HepG2 (cell line): ENCODE data around the gene TTC9. TPM values are rescaled to one million over a fixed set of nuclear protein-coding genes. Genes with fewer than 3 reads are reported as not detected.

Source experiments
- ATAC-seq: fragments of 200-7000 bp; cut with Tn5 transposase; 3 replicates; pipeline ENCODE4 v1.9.1; 2020; ENCODE audit warnings: mild to moderate bottlenecking, moderate library complexity
- BruUV-seq: library from RNA; stranded (reverse); fragments of 400-500 nt; replicated peaks from 2 replicates; lab custom pipeline; 2021; lab: Mats Ljungman, UMichigan
- CTCF ChIA-PET: fragments of 300-600 bp; formaldehyde crosslinking; extraction: SDS; loops from one replicate; lab custom pipeline; 2021; ENCODE audit warnings: low total read pairs, inconsistent platforms, low intra/inter-chr PET ratio; lab: Yijun Ruan, JAX
- POLR2A ChIA-PET: fragments of 350-600 bp; sonication (Branson Sonifier 250); formaldehyde crosslinking; loops from one replicate; lab custom pipeline; 2020; ENCODE audit warnings: antibody characterized with exemption, inconsistent platforms; lab: Yijun Ruan, JAX
- DNase-seq: peaks from one replicate; pipeline ENCODE4 v3.0.0-alpha.2; 2015; ENCODE audit warnings: low spot score
- FAIRE-seq: peaks from 3 replicates; lab custom pipeline; 2011; peaks lifted over from hg19 to GRCh38; lab: Jason Lieb, UNC
- H2AFZ ChIP-seq: one replicate; pipeline ENCODE4 v1.6.1; 2011; ENCODE audit warnings: low read length, inconsistent platforms
- H3K27ac ChIP-seq: fragments of 300-600 bp; 3 replicates; pipeline ENCODE4 v1.8.0; 2011; ENCODE audit warnings: mixed run types, mild to moderate bottlenecking, mixed read lengths, low read length, inconsistent platforms; ENCODE audit not compliant: insufficient read depth; ENCODE audit errors: extremely low read length
- H3K27me3 ChIP-seq, 2 experiments: fragments of 200-600 bp in 1 of 2; 2 replicates in 1 of 2; 3 replicates in 1 of 2; pipeline versions ENCODE4 v1.6.0 to v1.8.0; 2011; ENCODE audit warnings: low read length in 2 of 2, mild to moderate bottlenecking in 2 of 2, moderate library complexity in 2 of 2, inconsistent platforms in 1 of 2; ENCODE audit not compliant: insufficient read depth in 2 of 2, control insufficient read depth in 1 of 2
- H3K36me3 ChIP-seq, 2 experiments: fragments of 200-600 bp in 1 of 2; replicated peaks in 1 of 2; 2 replicates in 1 of 2; 3 replicates in 1 of 2; pipeline versions ENCODE4 v1.5.1 to v1.8.0; 2011; ENCODE audit warnings: low read length in 2 of 2, inconsistent platforms in 1 of 2; ENCODE audit not compliant: insufficient read depth in 2 of 2, control insufficient read depth in 1 of 2
- H3K4me1 ChIP-seq: 2 replicates; pipeline ENCODE4 v1.5.1; 2012; ENCODE audit warnings: low read length, inconsistent platforms; ENCODE audit not compliant: insufficient read depth
- H3K4me2 ChIP-seq: 2 replicates; pipeline ENCODE4 v1.6.0; 2011; ENCODE audit warnings: low read depth, low read length, inconsistent platforms
- H3K4me3 ChIP-seq, 3 experiments: fragments of 200-600 bp in 1 of 3; sonication (generic), shearing (Covaris generic) in 1 of 3; replicated peaks in 1 of 3; 2 replicates each; pipeline ENCODE4 v1.5.1; 2011 to 2016; ENCODE audit warnings: low read length in 3 of 3, inconsistent platforms in 2 of 3, low read depth in 2 of 3, mild to moderate bottlenecking in 2 of 3, control low read depth in 1 of 3, mixed read lengths in 1 of 3; ENCODE audit not compliant: insufficient read depth in 1 of 3
- H3K79me2 ChIP-seq: one replicate; pipeline ENCODE4 v1.6.1; 2011; ENCODE audit warnings: low read length, inconsistent platforms; ENCODE audit not compliant: insufficient read depth
- H3K9ac ChIP-seq: 2 replicates; pipeline ENCODE4 v1.6.0; 2011; ENCODE audit warnings: mild to moderate bottlenecking, low read depth, low read length, inconsistent platforms; ENCODE audit not compliant: insufficient read depth
- H3K9me3 ChIP-seq: 2 replicates; pipeline ENCODE4 v1.5.1; 2012; ENCODE audit warnings: mild to moderate bottlenecking, low read length
- H4K20me1 ChIP-seq: 2 replicates; pipeline ENCODE4 v1.6.0; 2011; ENCODE audit warnings: inconsistent platforms, mild to moderate bottlenecking, low read length, moderate library complexity; ENCODE audit not compliant: insufficient read depth
- BCL6 ChIP-seq: IDR thresholded peaks from 2 replicates; pipeline ENCODE4 v1.6.1; 2016; ENCODE audit warnings: missing genetic modification reagents, missing compliant biosample characterization
- ELF1 ChIP-seq: sonication (generic); formaldehyde crosslinking; IDR thresholded peaks from 2 replicates; pipeline ENCODE4 v1.4.0; 2020; ENCODE audit warnings: missing genetic modification reagents
- ETV5 ChIP-seq: IDR thresholded peaks from 2 replicates; pipeline ENCODE4 v1.6.1; 2018; ENCODE audit warnings: missing biosample characterization, missing genetic modification reagents, inconsistent platforms, borderline replicate concordance
- MLX ChIP-seq: IDR thresholded peaks from 2 replicates; pipeline ENCODE4 v1.6.1; 2016
- NFKBIZ ChIP-seq: IDR thresholded peaks from 2 replicates; pipeline ENCODE4 v1.6.1; 2018; ENCODE audit warnings: missing genetic modification reagents, missing compliant biosample characterization
- PCBP2 ChIP-seq: fragments of 200-400 bp; formaldehyde crosslinking; optimal IDR thresholded peaks from 2 replicates; pipeline ENCODE3; 2018; ENCODE audit warnings: low read length, low read depth; ENCODE audit not compliant: poor library complexity, severe bottlenecking
- TAF1 ChIP-seq: sonication (generic); formaldehyde crosslinking; IDR thresholded peaks from 2 replicates; pipeline ENCODE4 v1.4.0; 2020; ENCODE audit warnings: missing genetic modification reagents
- TMF1 ChIP-seq: sonication (generic); formaldehyde crosslinking; IDR thresholded peaks from 2 replicates; pipeline ENCODE4 v1.8.1; 2022; ENCODE audit warnings: low read depth, missing genetic modification reagents
- YEATS4 ChIP-seq: sonication (generic); formaldehyde crosslinking; IDR thresholded peaks from 2 replicates; pipeline ENCODE4 v1.4.0; 2020; ENCODE audit warnings: missing genetic modification reagents, borderline replicate concordance
- ZFX ChIP-seq: sonication (generic); formaldehyde crosslinking; IDR thresholded peaks from 2 replicates; pipeline ENCODE4 v1.4.0; 2020; ENCODE audit warnings: mild to moderate bottlenecking, low read depth, missing genetic modification reagents, moderate library complexity
- ZNF331 ChIP-seq: sonication (generic); formaldehyde crosslinking; IDR thresholded peaks from 2 replicates; pipeline ENCODE4 v1.4.0; 2020; ENCODE audit warnings: missing genetic modification reagents
- WGBS: methylation state at CpG from one replicate; pipeline ENCODE4 v1.1.6; 2017; ENCODE audit warnings: low lambda C conversion rate; 5-methylcytosine and 5-hydroxymethylcytosine counted together
- in situ Hi-C: cut with HindIII; loops from 2 replicates; pipeline ENCODE4 v1.10.0; 2017; ENCODE audit warnings: low pct_unique_long_range_greater_than_20kb; ENCODE audit not compliant: extremely low pct_ligation_motif_present
- intact Hi-C: fragments of 100-400 bp; cut with micrococcal nuclease; formaldehyde crosslinking; loops from one replicate; pipeline ENCODE4 v1.10.0; 2022; ENCODE audit not compliant: unreplicated experiment
- polyA plus RNA-seq, 8 experiments: library from polyadenylated mRNA; depleted of rRNA in 3 of 8; stranded (reverse) in 7 of 8; unstranded in 1 of 8; fragments of >200 nt; fragmentation: Illumina TruSeq in 4 of 8; extraction: Trizol in 4 of 8; gene quantifications; 2 replicates each; pipeline versions ENCODE4 v1.2.1 to v1.2.3, GENCODE V29; 2011 to 2016; ENCODE audit warnings: low read depth in 4 of 8, missing spikeins in 1 of 8, mixed read lengths in 1 of 8; ENCODE audit not compliant: insufficient read depth in 1 of 8
- total RNA-seq, 5 experiments: library from RNA; depleted of rRNA; stranded (reverse); fragments of >200 nt; fragmentation: Illumina TruSeq; extraction: Trizol; gene quantifications; 2 replicates each; pipeline ENCODE4 v1.2.3, GENCODE V29; 2016; ENCODE audit warnings: low read depth in 1 of 5
- TF ChIP-seq, protein P1 (sequence below): sonication (generic); formaldehyde crosslinking; IDR thresholded peaks from 2 replicates; pipeline ENCODE4 v1.5.1; 2020; ENCODE audit warnings: mild to moderate bottlenecking, missing genetic modification reagents, moderate library complexity
- TF ChIP-seq, protein P2 (sequence below): sonication (generic); formaldehyde crosslinking; conservative IDR thresholded peaks from 2 replicates; pipeline ENCODE4 v1.4.0; 2020; ENCODE audit warnings: missing genetic modification reagents

The TTC9 gene
- total and polyA plus RNA-seq, 2 of the 13 experiments (the other 11 are each of a cell fraction or from before 2014, with no cell fraction given): 0.13 to 0.30 TPM

DNA sequence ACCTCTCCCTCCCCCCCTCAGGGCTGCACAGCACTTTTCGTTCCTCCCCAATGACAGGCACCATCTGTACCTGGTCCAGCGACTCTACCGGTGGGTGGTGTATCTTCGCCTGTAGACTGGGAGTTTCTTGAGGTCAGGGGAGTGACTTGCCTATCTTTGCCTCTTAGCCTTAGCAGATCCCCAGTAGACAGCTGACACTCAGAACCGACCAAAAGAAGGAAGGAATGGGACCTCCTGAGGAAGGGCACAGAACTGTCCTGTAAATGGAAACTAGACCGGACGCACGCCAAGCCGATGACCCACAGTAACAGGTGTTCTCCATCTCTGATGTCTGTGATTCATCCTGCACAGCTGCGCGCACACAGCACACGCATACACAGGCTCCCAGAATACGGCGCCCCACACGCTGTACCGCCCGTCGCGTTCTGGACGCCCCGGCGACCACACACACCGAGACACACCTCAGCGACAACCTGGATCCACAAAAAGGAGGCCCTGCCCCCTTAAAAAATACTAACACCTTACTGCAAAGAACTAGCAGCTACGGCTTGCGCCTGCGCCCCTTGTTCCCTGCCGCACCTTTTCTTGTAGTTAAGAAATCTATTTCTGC lies 673 bp upstream of the TTC9 start (continued):
- TF ChIP-seq MLX (CRISPR knock-in tag) (no peak), TAF1 (CRISPR knock-in tag) (no peak), ETV5 (CRISPR knock-in tag) (no peak), ZNF331 (no peak)

DNA sequence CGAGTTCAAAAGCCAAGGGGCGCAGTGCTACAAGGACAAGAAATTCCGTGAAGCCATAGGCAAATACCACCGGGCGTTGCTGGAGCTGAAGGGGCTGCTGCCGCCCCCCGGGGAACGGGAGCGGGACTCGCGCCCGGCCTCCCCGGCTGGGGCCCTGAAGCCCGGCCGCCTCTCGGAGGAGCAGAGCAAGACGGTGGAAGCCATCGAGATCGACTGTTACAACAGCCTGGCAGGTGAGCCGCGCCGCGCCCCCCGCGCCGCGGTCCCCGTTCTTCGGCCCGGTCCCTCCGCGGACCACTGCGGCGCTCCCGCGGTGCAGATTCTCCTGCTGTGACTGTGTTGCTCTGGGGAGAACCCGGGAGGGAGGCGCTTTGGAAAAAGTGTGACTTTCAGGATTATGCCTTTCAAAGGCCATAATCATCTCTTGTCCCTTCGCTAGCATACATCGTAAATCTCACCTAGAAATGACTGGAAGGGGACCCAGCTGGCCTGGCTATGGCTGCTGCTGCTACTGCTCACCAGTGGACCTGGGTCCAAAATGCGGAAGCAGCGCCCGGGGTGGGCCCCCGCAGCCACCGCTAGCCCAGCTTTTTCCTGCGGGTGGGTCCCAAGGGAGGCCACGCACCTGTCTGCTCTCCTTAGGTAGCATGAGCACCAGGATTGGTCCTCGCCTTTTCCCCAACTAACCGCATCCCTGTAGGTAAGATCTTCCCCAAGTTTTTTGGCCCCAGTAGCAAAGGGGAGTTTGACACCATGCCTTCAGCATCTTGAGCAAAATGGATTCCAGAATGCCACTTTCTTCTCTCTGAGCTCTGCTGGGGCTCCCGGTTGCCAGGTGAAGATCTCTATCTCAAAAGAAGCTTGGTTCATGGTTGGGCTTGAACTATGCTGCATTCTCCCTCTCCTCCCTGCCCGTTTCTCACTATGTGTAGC lies 853 bp downstream of the TTC9 start:
- no peaks in the 10 kb centered on the region for H3K9me3 ChIP-seq
- H3K36me3 ChIP-seq: no peaks in the 10 kb centered on the region
- H3K4me1 ChIP-seq: peaks cover 12% of the 10 kb centered on the region; the same call in 1 of the 2 replicates
- H3K79me2 ChIP-seq: no peaks in the 10 kb centered on the region
- peak overlapping the region; percentile 67 to 73 (median 71); a peak in 5 of 6 replicates for H3K4me3 ChIP-seq
- no peaks in the 10 kb centered on the region for H4K20me1 ChIP-seq
- H3K9ac ChIP-seq: peak overlapping the region; percentile 39; the same call in 1 of the 2 replicates
- ATAC-seq: peak; percentile 52
- DNase-seq: no peak
- no peak overlapping the region for H3K27ac ChIP-seq
- CTCF ChIA-PET: no interaction called here
- POLR2A ChIA-PET: no interaction called here
- peak overlapping the region; percentile 86 for H3K4me2 ChIP-seq
- intact Hi-C loops: loop anchor here (5.0 kb wide), 1 partner anchor 165 kb away; the partner anchor contains the start of gene MAP3K9
- H2AFZ ChIP-seq: no peak overlapping the region
- in situ Hi-C loops: loop anchor here (5.0 kb wide), 1 partner anchor 70 kb away; no protein-coding TSS in a partner anchor
- no peak for FAIRE-seq
- no TSS peak for BruUV-seq
- WGBS: 5% methylated on average over 4 of the region's 51 CpGs
- peaks cover 9 to 40% of the 10 kb centered on the region in 2 experiments for H3K27me3 ChIP-seq
- TF ChIP-seq, protein P1, sequence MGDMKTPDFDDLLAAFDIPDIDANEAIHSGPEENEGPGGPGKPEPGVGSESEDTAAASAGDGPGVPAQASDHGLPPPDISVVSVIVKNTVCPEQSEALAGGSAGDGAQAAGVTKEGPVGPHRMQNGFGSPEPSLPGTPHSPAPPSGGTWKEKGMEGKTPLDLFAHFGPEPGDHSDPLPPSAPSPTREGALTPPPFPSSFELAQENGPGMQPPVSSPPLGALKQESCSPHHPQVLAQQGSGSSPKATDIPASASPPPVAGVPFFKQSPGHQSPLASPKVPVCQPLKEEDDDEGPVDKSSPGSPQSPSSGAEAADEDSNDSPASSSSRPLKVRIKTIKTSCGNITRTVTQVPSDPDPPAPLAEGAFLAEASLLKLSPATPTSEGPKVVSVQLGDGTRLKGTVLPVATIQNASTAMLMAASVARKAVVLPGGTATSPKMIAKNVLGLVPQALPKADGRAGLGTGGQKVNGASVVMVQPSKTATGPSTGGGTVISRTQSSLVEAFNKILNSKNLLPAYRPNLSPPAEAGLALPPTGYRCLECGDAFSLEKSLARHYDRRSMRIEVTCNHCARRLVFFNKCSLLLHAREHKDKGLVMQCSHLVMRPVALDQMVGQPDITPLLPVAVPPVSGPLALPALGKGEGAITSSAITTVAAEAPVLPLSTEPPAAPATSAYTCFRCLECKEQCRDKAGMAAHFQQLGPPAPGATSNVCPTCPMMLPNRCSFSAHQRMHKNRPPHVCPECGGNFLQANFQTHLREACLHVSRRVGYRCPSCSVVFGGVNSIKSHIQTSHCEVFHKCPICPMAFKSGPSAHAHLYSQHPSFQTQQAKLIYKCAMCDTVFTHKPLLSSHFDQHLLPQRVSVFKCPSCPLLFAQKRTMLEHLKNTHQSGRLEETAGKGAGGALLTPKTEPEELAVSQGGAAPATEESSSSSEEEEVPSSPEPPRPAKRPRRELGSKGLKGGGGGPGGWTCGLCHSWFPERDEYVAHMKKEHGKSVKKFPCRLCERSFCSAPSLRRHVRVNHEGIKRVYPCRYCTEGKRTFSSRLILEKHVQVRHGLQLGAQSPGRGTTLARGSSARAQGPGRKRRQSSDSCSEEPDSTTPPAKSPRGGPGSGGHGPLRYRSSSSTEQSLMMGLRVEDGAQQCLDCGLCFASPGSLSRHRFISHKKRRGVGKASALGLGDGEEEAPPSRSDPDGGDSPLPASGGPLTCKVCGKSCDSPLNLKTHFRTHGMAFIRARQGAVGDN (CRISPR knock-in tag): peak; percentile 11; the same call in 1 of the 2 replicates
- TF ChIP-seq BCL6 (CRISPR knock-in tag) (0 out of 2 replicates have a peak, but pooled peaks have one; percentile 15), ELF1 (peak; percentile 28; the same call in 1 of the 2 replicates), PCBP2 (no peak), ZFX (0 out of 2 replicates have a peak, but pooled peaks have one; percentile 23), YEATS4 (CRISPR knock-in tag) (0 out of 2 replicates have a peak, but pooled peaks have one; percentile 32), TMF1 (CRISPR knock-in tag) (no peak), NFKBIZ (CRISPR knock-in tag) (no peak)
- TF ChIP-seq, protein P2, sequence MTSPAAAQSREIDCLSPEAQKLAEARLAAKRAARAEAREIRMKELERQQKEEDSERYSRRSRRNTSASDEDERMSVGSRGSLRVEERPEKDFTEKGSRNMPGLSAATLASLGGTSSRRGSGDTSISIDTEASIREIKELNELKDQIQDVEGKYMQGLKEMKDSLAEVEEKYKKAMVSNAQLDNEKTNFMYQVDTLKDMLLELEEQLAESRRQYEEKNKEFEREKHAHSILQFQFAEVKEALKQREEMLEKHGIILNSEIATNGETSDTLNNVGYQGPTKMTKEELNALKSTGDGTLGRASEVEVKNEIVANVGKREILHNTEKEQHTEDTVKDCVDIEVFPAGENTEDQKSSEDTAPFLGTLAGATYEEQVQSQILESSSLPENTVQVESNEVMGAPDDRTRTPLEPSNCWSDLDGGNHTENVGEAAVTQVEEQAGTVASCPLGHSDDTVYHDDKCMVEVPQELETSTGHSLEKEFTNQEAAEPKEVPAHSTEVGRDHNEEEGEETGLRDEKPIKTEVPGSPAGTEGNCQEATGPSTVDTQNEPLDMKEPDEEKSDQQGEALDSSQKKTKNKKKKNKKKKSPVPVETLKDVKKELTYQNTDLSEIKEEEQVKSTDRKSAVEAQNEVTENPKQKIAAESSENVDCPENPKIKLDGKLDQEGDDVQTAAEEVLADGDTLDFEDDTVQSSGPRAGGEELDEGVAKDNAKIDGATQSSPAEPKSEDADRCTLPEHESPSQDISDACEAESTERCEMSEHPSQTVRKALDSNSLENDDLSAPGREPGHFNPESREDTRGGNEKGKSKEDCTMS (CRISPR knock-in tag): no peak
